NT2/D1 (cell line): Measurements from ENCODE around the gene ZNF428.

ENCODE experiments used
- SUZ12 ChIP-seq: IDR thresholded peaks from 2 replicates; pipeline ENCODE4 v1.6.1; 2011; ENCODE audit not compliant: insufficient read length, insufficient read depth; ENCODE audit errors: extremely low read depth
- YY1 ChIP-seq: IDR thresholded peaks from 2 replicates; pipeline ENCODE4 v1.6.1; 2011; ENCODE audit not compliant: insufficient read length, insufficient read depth
- ZNF274 ChIP-seq: IDR thresholded peaks from 2 replicates; pipeline ENCODE4 v1.6.1; 2011; ENCODE audit warnings: mild to moderate bottlenecking, low read depth, low read length

- TF ChIP-seq YY1: no peak
- TF ChIP-seq ZNF274: no peak
- no peak for TF ChIP-seq SUZ12
Observed at GRCh38 chr19:43643326-43643725, 23.9 kb upstream of the ZNF428 start.
